ENCODE results near the gene CATSPER1. TPM values are rescaled to one million over a fixed set of nuclear protein-coding genes. Genes with fewer than 3 reads are reported as not detected.

CATSPER1 gene
- total RNA-seq, 4 donors from 2014 or later: 0.52 TPM; not detected in 3

DNA sequence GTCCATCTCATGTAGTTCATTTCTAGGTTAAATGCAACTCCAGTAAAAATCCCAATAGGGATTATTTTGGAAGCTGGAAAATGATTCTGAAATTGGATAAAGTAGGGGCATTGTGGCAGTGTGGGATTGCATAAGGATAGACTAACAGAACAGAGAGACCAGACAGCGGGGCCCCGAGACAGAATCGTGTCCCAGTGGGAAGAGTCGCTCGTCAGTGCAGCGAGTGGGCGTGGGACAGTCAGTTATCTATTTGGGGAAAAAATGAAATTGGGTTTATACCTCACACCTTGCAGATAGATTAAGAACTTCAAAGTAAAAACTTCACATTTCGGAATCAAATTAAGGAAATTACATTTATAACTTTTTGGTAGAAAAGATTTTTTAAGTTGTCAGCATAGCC, 54.2 kb downstream of the CATSPER1 start:
- TF ChIP-seq POLR2AphosphoS5 (IDR thresholded peaks at IDR 0.05) (no peak), EP300 (IDR thresholded peaks at IDR 0.05) (no peak), POLR2A (IDR thresholded peaks at IDR 0.05; ENCODE audit: low read depth) (no peak)
- TF ChIP-seq, protein P1, sequence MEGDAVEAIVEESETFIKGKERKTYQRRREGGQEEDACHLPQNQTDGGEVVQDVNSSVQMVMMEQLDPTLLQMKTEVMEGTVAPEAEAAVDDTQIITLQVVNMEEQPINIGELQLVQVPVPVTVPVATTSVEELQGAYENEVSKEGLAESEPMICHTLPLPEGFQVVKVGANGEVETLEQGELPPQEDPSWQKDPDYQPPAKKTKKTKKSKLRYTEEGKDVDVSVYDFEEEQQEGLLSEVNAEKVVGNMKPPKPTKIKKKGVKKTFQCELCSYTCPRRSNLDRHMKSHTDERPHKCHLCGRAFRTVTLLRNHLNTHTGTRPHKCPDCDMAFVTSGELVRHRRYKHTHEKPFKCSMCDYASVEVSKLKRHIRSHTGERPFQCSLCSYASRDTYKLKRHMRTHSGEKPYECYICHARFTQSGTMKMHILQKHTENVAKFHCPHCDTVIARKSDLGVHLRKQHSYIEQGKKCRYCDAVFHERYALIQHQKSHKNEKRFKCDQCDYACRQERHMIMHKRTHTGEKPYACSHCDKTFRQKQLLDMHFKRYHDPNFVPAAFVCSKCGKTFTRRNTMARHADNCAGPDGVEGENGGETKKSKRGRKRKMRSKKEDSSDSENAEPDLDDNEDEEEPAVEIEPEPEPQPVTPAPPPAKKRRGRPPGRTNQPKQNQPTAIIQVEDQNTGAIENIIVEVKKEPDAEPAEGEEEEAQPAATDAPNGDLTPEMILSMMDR (IDR thresholded peaks at IDR 0.05): no peak
- intact Hi-C loops (cut with DNase I): no loop called here

DNA sequence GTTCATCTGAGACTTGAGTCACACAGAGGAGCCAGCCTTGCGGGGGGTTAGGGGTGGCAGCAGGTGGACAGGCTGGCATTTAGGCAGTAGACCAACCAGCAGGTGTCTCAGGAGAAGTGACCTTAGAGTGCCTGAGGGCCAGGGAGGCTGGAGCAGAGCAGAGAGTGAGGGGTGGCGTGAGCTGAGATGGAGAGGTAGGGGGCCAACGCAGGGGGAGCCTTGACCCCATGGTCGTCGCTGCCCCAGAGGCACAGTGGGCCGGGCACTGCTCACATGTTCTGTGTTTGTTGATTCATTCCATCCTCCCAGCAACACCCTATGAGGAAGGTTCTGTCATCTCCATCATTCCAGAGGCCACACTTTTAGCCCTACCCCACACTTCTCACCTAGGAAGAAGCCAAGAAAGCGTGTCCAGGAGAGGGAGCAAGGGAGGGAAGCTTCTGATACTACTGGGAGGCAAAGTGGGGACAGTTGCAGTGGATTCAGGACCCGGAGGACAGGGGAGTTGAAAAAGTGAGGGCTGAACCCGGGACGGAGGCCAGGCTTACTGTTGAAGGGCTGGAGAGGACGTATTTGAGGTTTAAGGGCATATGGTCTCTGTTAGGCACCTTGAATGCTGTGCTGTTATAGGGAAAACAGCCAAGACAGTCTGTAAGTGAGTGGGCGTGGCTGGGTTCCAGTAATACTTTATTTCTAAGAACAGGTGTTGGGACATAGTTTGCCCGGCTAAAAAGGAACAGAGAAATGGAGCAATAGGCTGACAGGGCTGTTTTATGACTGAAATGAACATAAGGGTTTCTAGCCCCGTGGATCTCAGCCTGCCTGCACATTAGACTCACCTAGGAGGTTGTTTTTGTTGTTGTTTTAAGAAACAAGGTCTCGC, 57.4 kb downstream of the CATSPER1 start:
- WGBS: 77% methylated on average over 15 of the region's 15 CpGs
- intact Hi-C loops (cut with DNase I): no loop called here
- peaks cover 69 to 92% (median 80%) of the 10 kb centered on the region in 4 donors for H3K36me3 ChIP-seq
- DNase-seq (ENCODE audit: extremely low spot score): no peak
- TF ChIP-seq EP300 (IDR thresholded peaks at IDR 0.05): no peak
- TF ChIP-seq, protein P1 (IDR thresholded peaks at IDR 0.05): no peak
- TF ChIP-seq POLR2A (IDR thresholded peaks at IDR 0.05; ENCODE audit: low read depth): no peak
- no peak for TF ChIP-seq POLR2AphosphoS5 (IDR thresholded peaks at IDR 0.05)
- H3K4me3 ChIP-seq: no peak overlapping the region
- H3K4me1 ChIP-seq: peaks cover 2 to 8% (median 6%) of the 10 kb centered on the region in 4 donors
- no peak overlapping the region for H3K27ac ChIP-seq (replicated peaks in 1 of 4)
- H3K9me3 ChIP-seq: no peaks in the 10 kb centered on the region
- no peaks in the 10 kb centered on the region for H3K27me3 ChIP-seq

More for the DNA sequence above, 54.2 kb downstream of the CATSPER1 start:
- 93% methylated on average over 8 of the region's 8 CpGs for WGBS
- Histone ChIP-seq H3K36me3 (peaks cover 44 to 85% (median 68%) of the 10 kb centered on the region in 4 donors), H3K4me3 (no peak overlapping the region), H3K9me3 (no peaks in the 10 kb centered on the region), H3K4me1 (no peaks in the 10 kb centered on the region), H3K27me3 (no peaks in the 10 kb centered on the region), H3K27ac (replicated peaks in 1 of 4) (no peak overlapping the region)
- DNase-seq (ENCODE audit: extremely low spot score): no peak

DNA sequence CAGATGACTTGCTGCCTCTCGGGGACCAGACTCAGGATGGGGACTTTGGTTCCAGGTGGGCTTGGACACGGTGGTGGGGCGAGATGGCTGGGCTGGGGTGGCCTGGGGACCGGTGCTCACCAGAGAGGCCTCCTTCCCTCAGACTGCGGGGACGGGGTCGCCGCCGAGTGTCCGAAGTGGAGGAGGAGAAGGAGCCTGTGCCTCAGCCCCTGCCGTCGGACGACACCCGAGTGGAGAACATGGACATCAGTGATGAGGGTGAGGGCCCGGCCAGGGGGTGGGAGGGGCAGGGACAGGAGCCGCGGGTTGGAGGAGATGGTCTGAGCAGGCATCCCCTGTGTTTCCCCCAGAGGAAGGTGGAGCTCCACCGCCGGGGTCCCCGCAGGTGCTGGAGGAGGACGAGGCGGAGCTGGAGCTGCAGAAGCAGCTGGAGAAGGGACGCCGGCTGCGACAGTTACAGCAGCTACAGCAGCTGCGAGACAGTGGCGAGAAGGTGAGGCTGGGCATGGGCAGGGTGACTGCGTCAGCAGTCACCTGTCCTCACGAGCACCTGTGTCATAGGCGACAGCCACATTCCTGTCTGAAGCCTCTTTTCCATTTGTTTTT, 58.8 kb downstream of the CATSPER1 start:
- H3K27me3 ChIP-seq: no peaks in the 10 kb centered on the region
- intact Hi-C loops (cut with DNase I): no loop called here
- peaks cover 16 to 22% (median 20%) of the 10 kb centered on the region in 4 donors for H3K4me1 ChIP-seq
- 88% methylated on average over 30 of the region's 30 CpGs for WGBS
- no peak overlapping the region for H3K27ac ChIP-seq (replicated peaks in 1 of 4)
- no peak overlapping the region for H3K4me3 ChIP-seq
- peaks cover 61 to 83% (median 72%) of the 10 kb centered on the region in 4 donors for H3K36me3 ChIP-seq
- TF ChIP-seq POLR2A (IDR thresholded peaks at IDR 0.05; ENCODE audit: low read depth) (no peak), POLR2AphosphoS5 (IDR thresholded peaks at IDR 0.05) (no peak), EP300 (IDR thresholded peaks at IDR 0.05) (no peak)
- TF ChIP-seq, protein P1 (IDR thresholded peaks at IDR 0.05): no peak
- no peak for DNase-seq (ENCODE audit: extremely low spot score)
- H3K9me3 ChIP-seq: no peaks in the 10 kb centered on the region

Other genes starting within 250 kb of the CATSPER1 start
- 10 to 100 TPM; 15.0 to 28.0 (median 24.2) TPM for gene AP5B1, start 245.5 kb downstream of the CATSPER1 start, total RNA-seq
- gene OVOL1, start 239.4 kb downstream of the CATSPER1 start, total RNA-seq: not detected
- gene SNX32, start 192.5 kb downstream of the CATSPER1 start, total RNA-seq: under 1 TPM; 0.33 to 0.78 (median 0.41) TPM
- gene CFL1, start 168.3 kb downstream of the CATSPER1 start, total RNA-seq: 100 to 1,000 TPM; 610 to 793 (median 738) TPM
- 10 to 100 TPM; 42.2 to 74.2 (median 58.3) TPM for gene MUS81, start 166.0 kb downstream of the CATSPER1 start, total RNA-seq
- gene EFEMP2, start 153.7 kb downstream of the CATSPER1 start, total RNA-seq: 100 to 1,000 TPM in 1 of 4 donors, 10 to 100 TPM in 3; 71.8 to 111 (median 82.2) TPM
- 1 to 10 TPM in 3 of 4 donors, under 1 TPM in 1; 0.83 to 2.7 (median 1.5) TPM for gene CTSW, start 146.6 kb downstream of the CATSPER1 start, total RNA-seq
- gene FIBP, start 138.0 kb downstream of the CATSPER1 start, total RNA-seq: 10 to 100 TPM; 33.2 to 74.3 (median 48.6) TPM
- gene CCDC85B, start 135.8 kb downstream of the CATSPER1 start, total RNA-seq: 10 to 100 TPM; 63.5 to 99.5 (median 84.6) TPM
- gene FOSL1, start 126.1 kb downstream of the CATSPER1 start, total RNA-seq: 10 to 100 TPM in 1 of 4 donors, 1 to 10 TPM in 2, not detected in 1; 3.2 to 47.2 (median 8.7) TPM
- gene C11orf68, start 107.4 kb downstream of the CATSPER1 start, total RNA-seq: 10 to 100 TPM; 18.2 to 56.0 (median 28.0) TPM
- 100 to 1,000 TPM in 2 of 4 donors, 10 to 100 TPM in 2; 78.4 to 122 (median 101) TPM for gene DRAP1, start 107.1 kb downstream of the CATSPER1 start, total RNA-seq
- gene TSGA10IP, start 81.0 kb downstream of the CATSPER1 start, total RNA-seq: not detected
- 10 to 100 TPM; 47.8 to 65.0 (median 58.7) TPM for gene SART1, start 64.7 kb downstream of the CATSPER1 start, total RNA-seq
- 10 to 100 TPM; 25.3 to 34.9 (median 28.2) TPM for gene EIF1AD, start 24.3 kb downstream of the CATSPER1 start, total RNA-seq
- gene BANF1, start 24.0 kb downstream of the CATSPER1 start, total RNA-seq: 10 to 100 TPM; 46.9 to 72.5 (median 57.9) TPM
- not detected for gene CST6, start 14.5 kb downstream of the CATSPER1 start, total RNA-seq
- 1 to 10 TPM in 3 of 4 donors, under 1 TPM in 1; 0.83 to 7.4 (median 3.3) TPM for gene GAL3ST3, start 22.7 kb upstream of the CATSPER1 start, total RNA-seq
- gene SF3B2, start 25.9 kb upstream of the CATSPER1 start, total RNA-seq: 100 to 1,000 TPM; 117 to 160 (median 137) TPM
- gene PACS1, start 43.8 kb upstream of the CATSPER1 start, total RNA-seq: 10 to 100 TPM; 37.1 to 97.8 (median 54.3) TPM
- gene KLC2, start 231.2 kb upstream of the CATSPER1 start, total RNA-seq: 10 to 100 TPM; 24.7 to 53.5 (median 36.7) TPM
- gene RAB1B, start 242.2 kb upstream of the CATSPER1 start, total RNA-seq: 100 to 1,000 TPM in 3 of 4 donors, 10 to 100 TPM in 1; 97.2 to 163 (median 132) TPM

Data from esophagus muscularis mucosa (tissue), 4 donors.